ENCODE data around the gene DGKD. TPM values are rescaled to one million over a fixed set of nuclear protein-coding genes. Genes with fewer than 3 reads are reported as not detected.

DGKD gene
- total RNA-seq, 1 donor from 2014 or later = 10.3 TPM

DNA sequence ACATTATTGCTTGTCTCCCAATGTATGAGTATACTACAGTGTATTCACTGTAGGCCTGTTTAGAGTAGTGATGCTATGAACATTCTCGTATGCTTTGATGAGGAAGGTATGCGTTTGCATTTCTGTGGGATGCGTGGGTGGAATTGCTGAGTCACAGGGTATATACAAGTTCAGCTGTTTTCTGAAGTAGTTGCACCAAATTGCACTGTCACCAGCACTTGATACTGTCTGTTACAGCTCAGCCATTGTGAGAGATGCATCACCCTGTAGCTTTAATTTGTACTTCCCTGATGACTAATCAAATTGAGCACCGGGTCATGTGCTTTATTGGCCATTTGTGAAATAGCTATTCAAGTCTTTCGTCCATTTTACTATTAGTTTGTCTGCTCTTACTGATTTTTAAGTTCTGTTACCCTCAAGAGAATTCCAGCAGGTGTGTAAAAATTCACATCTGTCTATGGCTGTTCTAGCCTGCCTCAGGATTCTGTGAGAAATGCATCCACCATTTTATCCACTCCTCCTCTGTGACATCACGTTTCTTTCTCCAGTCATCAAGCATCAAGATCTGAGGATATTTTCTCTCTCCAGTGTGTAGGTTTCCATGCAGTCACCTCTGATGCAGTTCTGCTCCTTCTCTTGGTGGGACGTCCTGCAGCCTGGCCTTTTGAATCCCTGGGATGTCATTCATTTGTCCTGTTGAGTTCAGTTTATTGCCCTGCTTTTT lies 72.5 kb downstream of the DGKD start:
- TF ChIP-seq, protein P1, sequence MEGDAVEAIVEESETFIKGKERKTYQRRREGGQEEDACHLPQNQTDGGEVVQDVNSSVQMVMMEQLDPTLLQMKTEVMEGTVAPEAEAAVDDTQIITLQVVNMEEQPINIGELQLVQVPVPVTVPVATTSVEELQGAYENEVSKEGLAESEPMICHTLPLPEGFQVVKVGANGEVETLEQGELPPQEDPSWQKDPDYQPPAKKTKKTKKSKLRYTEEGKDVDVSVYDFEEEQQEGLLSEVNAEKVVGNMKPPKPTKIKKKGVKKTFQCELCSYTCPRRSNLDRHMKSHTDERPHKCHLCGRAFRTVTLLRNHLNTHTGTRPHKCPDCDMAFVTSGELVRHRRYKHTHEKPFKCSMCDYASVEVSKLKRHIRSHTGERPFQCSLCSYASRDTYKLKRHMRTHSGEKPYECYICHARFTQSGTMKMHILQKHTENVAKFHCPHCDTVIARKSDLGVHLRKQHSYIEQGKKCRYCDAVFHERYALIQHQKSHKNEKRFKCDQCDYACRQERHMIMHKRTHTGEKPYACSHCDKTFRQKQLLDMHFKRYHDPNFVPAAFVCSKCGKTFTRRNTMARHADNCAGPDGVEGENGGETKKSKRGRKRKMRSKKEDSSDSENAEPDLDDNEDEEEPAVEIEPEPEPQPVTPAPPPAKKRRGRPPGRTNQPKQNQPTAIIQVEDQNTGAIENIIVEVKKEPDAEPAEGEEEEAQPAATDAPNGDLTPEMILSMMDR (conservative IDR thresholded peaks at IDR 0.05; ENCODE audit: low read depth, low read length) = no peak
- H3K4me3 ChIP-seq (ENCODE audit: low read depth, low read length) = no peak overlapping the region
- no peak for DNase-seq (ENCODE audit: low read depth)

DNA sequence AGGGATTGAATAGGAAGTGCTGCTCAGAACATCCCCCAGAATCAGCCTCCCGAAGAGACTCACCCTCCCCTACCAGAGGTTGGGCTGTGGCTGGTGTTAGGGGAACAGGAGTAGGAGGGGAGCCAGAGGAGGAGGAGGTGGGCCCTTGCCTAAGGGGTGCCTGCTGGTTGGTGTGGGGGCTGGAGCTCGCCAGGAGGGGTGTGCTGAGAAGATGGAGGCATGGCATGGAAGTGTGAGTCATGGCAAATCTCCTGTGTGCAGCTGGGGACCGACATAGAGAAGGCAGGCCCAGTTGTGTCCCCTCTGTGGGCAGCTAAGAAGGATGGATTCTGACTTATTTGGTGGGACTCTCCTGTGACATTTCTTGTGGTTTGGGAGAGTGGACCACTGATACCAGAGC lies 73.7 kb downstream of the DGKD start:
- H3K4me3 ChIP-seq (ENCODE audit: low read depth, low read length) = no peak overlapping the region
- no peak for DNase-seq (ENCODE audit: low read depth)
- TF ChIP-seq, protein P1 (conservative IDR thresholded peaks at IDR 0.05; ENCODE audit: low read depth, low read length) = no peak

DNA sequence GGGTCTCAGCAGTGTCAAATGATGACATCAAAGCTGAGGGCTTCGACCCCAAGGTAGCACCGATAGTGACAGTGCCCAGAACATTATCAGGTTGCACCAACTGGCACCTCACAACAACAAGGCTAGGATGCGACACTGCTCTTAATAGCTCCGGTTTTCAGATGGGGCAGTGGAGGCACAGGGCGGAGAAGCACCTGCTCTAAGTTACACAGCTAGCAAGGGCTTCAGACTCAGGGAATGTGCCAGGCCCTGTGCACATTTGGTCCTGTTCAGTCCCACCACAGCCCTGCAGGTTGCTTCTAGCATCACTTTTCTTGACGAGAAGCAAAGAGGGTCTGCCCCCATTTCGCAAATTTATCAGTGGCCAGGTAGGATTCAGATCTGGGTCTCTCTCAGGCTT lies 74.1 kb downstream of the DGKD start:
- TF ChIP-seq, protein P1 (conservative IDR thresholded peaks at IDR 0.05; ENCODE audit: low read depth, low read length) = no peak
- no peak for DNase-seq (ENCODE audit: low read depth)
- H3K4me3 ChIP-seq (ENCODE audit: low read depth, low read length) = no peak overlapping the region

DNA sequence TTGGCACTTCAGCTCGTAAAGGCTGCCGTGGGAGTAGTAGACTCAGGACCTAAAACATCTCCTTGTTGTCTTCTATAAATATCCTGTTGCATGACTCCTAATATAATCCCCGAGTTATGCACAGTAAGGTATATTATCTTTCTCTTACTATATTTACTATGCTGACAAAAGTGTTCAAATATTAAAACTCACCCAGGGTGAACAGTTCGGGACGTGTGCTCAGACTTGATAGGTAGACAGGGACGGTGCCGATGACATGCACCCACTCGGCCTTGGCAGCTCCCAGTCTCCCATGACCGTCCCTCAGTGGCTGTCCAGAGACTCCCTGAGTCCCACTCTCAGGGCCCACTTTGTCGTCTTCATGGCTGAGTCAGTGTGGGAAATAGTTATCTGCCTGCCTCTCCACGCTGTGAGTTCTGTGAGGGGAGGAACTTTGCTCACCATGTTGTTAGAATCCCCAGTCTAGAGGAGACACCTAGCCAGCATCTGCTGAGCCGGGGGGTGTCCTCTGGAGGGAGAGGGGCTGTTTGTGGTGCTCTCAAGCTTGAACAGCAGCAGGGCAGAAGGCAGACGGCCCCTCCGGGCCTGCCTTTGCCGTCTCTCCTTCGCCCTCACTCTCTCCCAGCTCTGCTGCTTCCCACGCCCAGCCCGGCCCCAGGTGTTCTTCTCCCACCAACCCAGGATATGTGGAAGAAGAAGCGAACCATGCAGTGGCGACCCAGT lies 75.0 kb downstream of the DGKD start:
- H3K4me3 ChIP-seq (ENCODE audit: low read depth, low read length) = no peak overlapping the region
- DNase-seq (ENCODE audit: low read depth) = no peak
- TF ChIP-seq, protein P1 (conservative IDR thresholded peaks at IDR 0.05; ENCODE audit: low read depth, low read length) = no peak

DNA sequence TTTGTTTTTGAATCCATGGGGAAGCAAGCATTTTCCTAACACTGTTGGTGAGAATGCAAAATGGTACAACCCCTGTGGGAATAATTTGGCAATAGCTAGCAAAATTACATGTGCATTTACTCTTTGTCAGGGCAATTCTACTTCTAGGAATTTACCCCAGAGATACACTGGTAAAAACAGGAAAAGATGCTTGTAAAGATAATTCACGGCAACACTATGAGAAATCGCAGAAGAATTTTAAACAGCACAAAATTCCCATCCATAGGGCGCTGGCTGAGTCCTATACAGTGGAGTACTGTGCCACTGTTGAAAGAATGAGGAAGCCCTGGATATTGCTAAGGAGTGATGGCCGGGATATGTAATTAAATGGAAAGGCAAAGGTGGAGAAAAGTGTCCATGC lies 75.8 kb downstream of the DGKD start:
- DNase-seq (ENCODE audit: low read depth) = no peak
- TF ChIP-seq, protein P1 (conservative IDR thresholded peaks at IDR 0.05; ENCODE audit: low read depth, low read length) = no peak
- H3K4me3 ChIP-seq (ENCODE audit: low read depth, low read length) = no peak overlapping the region

DNA sequence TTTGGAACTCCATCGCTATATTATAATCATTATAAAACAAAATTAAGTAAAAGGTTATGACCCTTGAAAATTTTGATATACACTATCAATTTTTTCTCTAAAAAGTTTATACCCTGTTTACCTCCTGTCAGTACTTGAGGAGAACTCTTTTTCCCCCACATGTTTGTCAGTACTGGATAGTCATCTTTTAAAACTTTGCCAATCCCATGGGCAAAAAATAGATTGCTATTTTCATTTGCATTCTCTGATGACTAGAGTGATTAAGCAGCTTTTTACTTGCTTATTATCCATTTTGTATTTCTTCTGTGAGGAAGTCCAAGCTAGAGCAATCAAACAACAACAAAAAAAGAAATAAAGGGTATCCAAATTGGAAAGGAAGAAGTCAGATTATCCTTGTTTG lies 76.4 kb downstream of the DGKD start:
- TF ChIP-seq, protein P1 (conservative IDR thresholded peaks at IDR 0.05; ENCODE audit: low read depth, low read length) = no peak
- no peak overlapping the region for H3K4me3 ChIP-seq (ENCODE audit: low read depth, low read length)

More for the DNA sequence above, 76.4 kb downstream of the DGKD start:
- no peak for DNase-seq (ENCODE audit: low read depth)
